ENCODE data around the gene RTN4R.

The RTN4R gene

GRCh38 chr22:20229916-20230775 is 38.0 kb downstream of the RTN4R start:
- no peak for DNase-seq (ENCODE audit: low spot score)

- no peak for DNase-seq (ENCODE audit: low spot score)
Observed at GRCh38 chr22:20228939-20229272, 39.2 kb downstream of the RTN4R start.

GRCh38 chr22:20228055-20228938 is 39.8 kb downstream of the RTN4R start:
- DNase-seq (ENCODE audit: low spot score): no peak

- no peak for DNase-seq (ENCODE audit: low spot score)
Observed at GRCh38 chr22:20227363-20227762, 40.8 kb downstream of the RTN4R start.

GRCh38 chr22:20226760-20227350 is 41.3 kb downstream of the RTN4R start:
- DNase-seq (ENCODE audit: low spot score): no peak

- no peak for DNase-seq (ENCODE audit: low spot score)
Observed at GRCh38 chr22:20226077-20226716, 41.9 kb downstream of the RTN4R start.

- no peak for DNase-seq (ENCODE audit: low spot score)
Observed at GRCh38 chr22:20225693-20225966, 42.5 kb downstream of the RTN4R start.

- no peak for DNase-seq (ENCODE audit: low spot score)
Observed at GRCh38 chr22:20224917-20225692, 43.0 kb downstream of the RTN4R start.

GRCh38 chr22:20224256-20224626 is 43.9 kb downstream of the RTN4R start:
- no peak for DNase-seq (ENCODE audit: low spot score)

- no peak for DNase-seq (ENCODE audit: low spot score)
Observed at GRCh38 chr22:20223421-20224255, 44.5 kb downstream of the RTN4R start.

- DNase-seq (ENCODE audit: low spot score): no peak
Observed at GRCh38 chr22:20222764-20223420, 45.2 kb downstream of the RTN4R start.

- DNase-seq (ENCODE audit: low spot score): no peak
Observed at GRCh38 chr22:20221421-20222340, 46.4 kb downstream of the RTN4R start.

GRCh38 chr22:20220629-20221026 is 47.5 kb downstream of the RTN4R start:
- DNase-seq (ENCODE audit: low spot score): no peak

GRCh38 chr22:20219667-20220628 is 48.2 kb downstream of the RTN4R start:
- DNase-seq (ENCODE audit: low spot score): no peak

- no peak for DNase-seq (ENCODE audit: low spot score)
Observed at GRCh38 chr22:20218987-20219386, 49.1 kb downstream of the RTN4R start.

- DNase-seq (ENCODE audit: low spot score): no peak
Observed at GRCh38 chr22:20218326-20218872, 49.7 kb downstream of the RTN4R start.

- no peak for DNase-seq (ENCODE audit: low spot score)
Observed at GRCh38 chr22:20217563-20217962, 50.6 kb downstream of the RTN4R start.

All from CD4-positive, alpha-beta T cell treated with Interleukin-6 at 100 ng/mL for 8 hours (primary cell).